HL-60/S4 treated with phorbol 12-myristate 13-acetate at 8.2 ng/mL for 4 days and 3 days (cell line): ENCODE measurements around the gene CMTM2.
"Not testable (repeated sequence)": the region's sequence is repeated elsewhere in the genome, so short reads cannot be mapped to it uniquely, and the experiment has no call there.

Experiments used
- in situ Hi-C: fragments of 300-500 bp; cut with MboI; formaldehyde crosslinking; loops from 2 replicates; pipeline ENCODE4 v1.15.0; 2022; ENCODE audit warnings: low sequenced_read_pairs

Gene CMTM2

GRCh38 chr16:66552286-66553177, 26.7 kb upstream of the CMTM2 start, which contains the start of gene CKLF:
CKLF (plus strand) TSS chr16:66552576; CDS start chr16:66552716, 140 bp downstream.
- in situ Hi-C loops: no loop called here

DNA sequence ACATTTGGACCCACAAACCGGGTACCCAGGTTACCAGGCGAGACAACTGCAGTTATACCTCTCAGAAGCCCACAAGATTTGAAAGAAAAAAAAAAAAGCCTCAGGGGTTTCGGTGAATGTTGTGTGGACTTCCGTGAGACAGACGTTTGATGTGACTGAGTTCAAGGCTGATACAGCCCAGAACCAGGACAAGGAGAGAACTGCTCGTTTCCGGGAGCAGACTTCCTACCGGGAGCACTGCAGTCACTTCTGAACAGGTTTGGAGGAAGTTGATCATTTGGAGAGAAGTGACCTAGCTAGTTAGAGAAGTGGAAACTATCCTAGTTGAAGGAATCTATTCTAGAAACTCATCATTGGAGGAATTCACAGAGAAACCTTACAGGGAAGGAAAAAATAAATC, 26.0 kb upstream of the CMTM2 start:
- in situ Hi-C loops: no loop called here

- in situ Hi-C loops: no loop called here
Observed at GRCh38 chr16:66554021-66554420, 25.2 kb upstream of the CMTM2 start.

DNA sequence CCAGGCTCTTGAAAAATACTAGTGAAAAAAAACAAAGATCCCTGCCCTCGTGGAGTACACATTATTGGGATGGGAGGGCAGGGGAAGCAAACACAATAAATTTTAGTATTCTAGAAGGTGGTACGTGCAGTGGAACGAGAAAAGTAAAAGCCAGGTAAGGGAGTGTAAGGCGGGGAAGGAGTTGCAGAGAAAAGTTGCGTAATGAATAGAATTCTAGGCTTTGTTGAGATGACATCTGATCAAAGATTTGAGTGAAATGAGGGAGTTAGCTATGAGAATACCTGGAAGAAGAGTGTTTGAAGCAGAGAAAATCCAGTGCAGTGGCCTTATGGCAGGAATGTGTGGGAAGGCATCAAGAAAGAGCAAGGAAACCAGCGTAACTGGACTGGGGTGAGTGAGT, 24.8 kb upstream of the CMTM2 start:
- in situ Hi-C loops: no loop called here

GRCh38 chr16:66560107-66560506, 19.2 kb upstream of the CMTM2 start:
- in situ Hi-C loops: no loop called here

DNA sequence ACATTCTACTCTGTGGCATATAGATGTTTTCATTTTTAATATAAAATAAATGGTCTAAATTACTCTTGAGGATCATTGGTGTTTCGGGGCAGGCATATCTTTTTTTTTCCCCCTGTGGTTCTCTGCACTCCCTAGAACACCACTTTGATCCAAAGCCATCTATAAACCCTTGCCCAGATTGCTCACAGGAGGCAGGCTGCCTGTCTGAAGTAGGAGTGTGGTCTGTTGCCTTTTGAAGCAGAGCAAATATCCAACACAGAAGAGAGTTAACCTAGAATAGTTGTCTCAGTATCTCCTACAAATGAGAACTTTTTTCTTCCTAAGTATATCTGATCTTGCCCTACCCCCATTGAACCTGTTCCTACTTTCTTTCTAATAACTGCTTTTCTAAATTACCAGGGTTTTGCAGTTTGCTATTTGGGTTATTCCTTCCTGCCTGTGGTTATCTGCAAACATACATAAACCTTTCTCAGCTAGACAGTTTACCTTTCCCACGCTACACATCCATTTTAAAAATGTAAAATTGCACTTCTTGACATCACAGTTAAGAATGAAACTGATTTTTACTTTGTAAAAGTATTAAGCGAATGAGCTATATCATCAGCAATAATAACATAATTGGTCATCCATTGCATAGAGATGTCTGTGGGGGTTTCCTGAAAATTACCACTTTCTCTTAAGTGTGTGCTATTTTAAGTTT, 17.7 kb upstream of the CMTM2 start:
- in situ Hi-C loops: no loop called here

- in situ Hi-C loops: no loop called here
Observed at GRCh38 chr16:66562409-66562808, 16.9 kb upstream of the CMTM2 start.

GRCh38 chr16:66562986-66563385, 16.3 kb upstream of the CMTM2 start:
- in situ Hi-C loops: no loop called here

- in situ Hi-C loops: no loop called here
Observed at GRCh38 chr16:66563574-66564334, 15.5 kb upstream of the CMTM2 start.

DNA sequence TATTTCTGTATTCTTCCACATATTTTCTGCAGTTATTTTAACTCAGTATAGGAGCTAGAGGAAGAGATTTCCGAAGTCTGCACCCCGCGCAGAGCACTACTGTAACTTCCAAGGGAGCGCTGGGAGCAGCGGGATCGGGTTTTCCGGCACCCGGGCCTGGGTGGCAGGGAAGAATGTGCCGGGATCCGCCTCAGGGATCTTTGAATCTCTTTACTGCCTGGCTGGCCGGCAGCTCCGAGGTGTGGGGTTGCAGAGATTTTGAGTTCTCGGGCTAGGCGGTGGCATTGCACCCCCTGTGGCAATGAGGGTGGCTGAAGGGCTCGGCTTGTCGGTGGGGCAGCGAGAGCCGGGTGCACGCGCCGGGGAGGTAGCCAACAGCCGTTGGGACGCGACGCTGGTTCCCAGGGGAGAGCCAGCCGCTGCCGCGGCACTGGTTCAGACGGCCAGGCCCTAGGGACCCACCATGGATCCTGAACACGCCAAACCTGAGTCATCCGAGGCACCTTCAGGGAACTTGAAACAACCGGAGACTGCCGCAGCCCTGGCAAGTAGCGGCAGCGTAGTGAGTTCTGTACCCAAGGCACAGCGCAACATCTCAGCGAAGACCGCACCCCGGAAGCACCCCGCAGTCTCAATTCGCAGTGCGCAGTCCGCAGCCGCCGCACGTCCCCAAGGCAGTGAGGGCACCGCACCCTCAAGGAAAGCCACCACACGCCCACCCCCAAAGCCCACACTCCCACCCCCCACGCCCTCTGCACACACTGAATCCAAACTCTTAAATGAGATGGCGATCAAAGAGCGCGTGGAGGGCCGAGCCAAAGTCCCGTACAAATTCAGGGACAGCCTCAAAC, 13.0 kb upstream of the CMTM2 start, which contains the start of gene CMTM1:
Gene CMTM1, plus strand, starts transcription at position 389 of the 851 bp plus-strand sequence. Its CDS starts 75 bp downstream, at position 464.
- in situ Hi-C loops: no loop called here

GRCh38 chr16:66567270-66567669, 12.0 kb upstream of the CMTM2 start:
- in situ Hi-C loops: not testable (repeated sequence)

DNA sequence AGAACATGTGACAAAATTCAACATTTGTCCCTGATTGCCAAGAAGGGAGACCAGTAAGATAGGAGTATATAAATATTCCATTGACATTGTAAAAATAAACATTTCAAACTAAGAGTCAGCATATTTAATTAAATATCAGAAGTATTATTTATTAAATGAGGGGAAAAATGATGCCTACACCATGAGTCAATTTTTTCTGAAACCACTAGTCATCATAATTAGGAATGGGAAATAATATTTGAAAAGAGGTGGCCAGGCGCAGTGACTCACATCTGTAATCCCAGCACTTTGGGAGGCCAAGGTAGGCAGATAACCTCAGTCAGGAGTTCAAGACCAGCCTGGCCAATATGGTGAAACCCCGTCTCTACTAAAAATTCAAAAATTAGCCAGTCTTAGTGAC, 10.9 kb upstream of the CMTM2 start:
- in situ Hi-C loops: no loop called here

- in situ Hi-C loops: no loop called here
Observed at GRCh38 chr16:66569131-66569530, 10.1 kb upstream of the CMTM2 start.

DNA sequence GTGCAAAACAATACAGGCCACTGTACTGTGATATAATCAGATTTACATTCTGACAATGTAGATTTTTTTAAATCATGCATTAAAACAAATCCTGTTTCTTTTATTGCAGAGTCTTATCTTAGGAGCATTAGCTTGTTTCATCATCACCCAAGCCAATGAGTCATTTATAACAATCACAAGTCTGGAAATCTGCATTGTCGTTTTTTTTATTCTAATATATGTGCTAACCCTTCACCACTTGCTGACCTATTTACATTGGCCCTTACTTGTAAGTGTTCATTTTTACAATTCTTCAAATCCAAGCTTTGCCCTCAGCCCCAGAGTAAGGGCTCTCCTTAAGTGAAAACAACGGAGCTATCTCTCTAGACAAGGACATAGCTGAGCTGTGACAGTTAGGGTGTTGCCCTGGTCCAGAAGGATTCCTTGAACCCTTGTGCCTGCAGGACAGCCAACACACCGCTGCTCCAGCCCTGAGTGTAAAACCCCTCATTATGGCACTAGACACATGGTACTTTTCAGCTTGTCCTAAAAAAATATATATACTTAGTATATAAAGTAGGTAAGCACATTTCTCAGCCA, 9.3 kb upstream of the CMTM2 start:
- in situ Hi-C loops: no loop called here

- in situ Hi-C loops: no loop called here
Observed at GRCh38 chr16:66572356-66572755, 6.9 kb upstream of the CMTM2 start.

GRCh38 chr16:66574081-66574480, 5.2 kb upstream of the CMTM2 start:
- in situ Hi-C loops: no loop called here

GRCh38 chr16:66574531-66574930, 4.7 kb upstream of the CMTM2 start:
- in situ Hi-C loops: no loop called here

DNA sequence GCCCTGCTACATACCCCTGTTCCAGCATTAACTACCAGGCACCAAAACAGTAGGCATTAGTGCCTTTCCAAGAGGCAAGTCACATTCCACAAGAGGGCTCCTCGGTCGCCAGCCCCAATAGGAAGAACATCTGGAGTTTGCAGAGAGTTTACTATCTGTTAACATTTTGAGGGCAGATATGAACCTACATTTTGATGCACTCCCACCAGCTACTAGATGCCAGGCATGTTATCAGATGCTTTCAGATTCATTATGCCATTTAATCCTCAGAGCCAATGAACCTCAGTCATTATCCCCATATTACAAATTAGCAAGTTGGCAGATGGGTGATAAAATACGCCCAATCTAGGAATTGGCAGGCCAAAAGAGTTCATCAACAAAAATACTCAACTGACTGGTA, 4.2 kb upstream of the CMTM2 start:
- in situ Hi-C loops: no loop called here

- in situ Hi-C loops: no loop called here
Observed at GRCh38 chr16:66576296-66576695, 3.0 kb upstream of the CMTM2 start.

DNA sequence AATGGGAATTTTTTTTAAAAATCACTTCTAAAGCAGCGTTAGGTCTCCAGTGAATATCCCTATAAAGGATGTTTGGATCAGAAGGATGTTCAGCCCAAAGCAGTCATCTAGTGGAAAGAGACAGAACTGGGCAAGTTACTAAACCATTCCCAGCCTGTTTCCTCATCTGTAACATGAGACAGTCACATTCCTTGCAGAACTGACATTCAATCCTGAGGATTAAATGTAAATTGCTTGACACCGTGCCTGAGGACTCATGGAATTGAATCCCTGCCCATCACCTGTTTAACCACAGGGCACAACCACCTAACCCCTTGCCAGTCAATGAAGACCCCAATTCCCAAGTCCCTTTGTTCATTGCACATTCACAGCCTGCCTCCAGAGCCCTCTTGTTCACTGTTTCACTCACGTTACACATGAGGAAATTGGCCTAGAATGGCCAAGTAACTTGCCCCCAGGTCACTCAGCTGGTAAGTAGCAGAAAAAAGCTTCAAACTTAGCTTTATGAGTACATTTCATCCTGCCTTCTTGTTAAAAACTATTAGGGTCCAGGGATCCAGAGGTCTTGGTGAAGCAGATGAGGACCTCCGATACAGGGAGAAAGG, 1.4 kb downstream of the CMTM2 start:
- in situ Hi-C loops: no loop called here
